ENCODE data around the gene MARCO. TPM values are rescaled to one million over a fixed set of nuclear protein-coding genes. Genes with fewer than 3 reads are reported as not detected.

Gene MARCO
- total RNA-seq, 1 experiment from 2014 or later: not detected

DNA sequence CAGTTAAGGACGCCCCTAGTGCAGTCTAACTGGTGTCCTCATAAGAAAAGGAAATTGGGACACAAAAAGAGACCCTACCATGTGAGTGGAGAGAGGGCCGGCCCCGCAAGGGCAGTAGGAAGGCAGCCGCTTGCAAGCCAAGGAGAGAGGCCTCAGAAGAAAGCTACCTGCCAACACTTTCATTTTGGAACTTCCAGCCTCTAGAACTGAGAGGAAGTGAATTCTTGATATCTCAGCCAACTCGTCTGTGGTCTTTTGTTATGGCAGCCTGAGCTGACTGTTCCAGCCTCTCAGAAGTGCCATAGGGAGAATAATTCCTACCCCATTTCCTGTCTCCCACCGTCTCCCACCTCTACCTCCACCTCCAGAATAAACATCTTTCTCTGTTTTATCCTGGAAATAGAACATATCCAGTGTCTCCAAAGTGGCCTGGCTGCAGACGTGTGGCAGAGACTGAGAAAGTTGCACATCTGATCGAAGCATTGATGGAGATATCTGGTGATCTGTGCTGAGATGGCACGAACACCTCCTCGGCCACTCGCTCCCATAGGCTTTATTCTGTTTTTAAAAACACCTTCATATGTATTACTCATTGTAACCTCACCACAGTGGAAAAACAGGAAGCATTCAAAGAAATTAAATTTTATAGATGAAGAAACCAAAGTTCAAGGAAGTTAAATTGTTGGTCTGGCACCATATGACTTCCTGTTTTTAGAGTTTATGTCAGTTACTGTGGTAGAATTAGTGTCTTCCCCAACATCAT lies 39.5 kb upstream of the MARCO start:
- Histone ChIP-seq H3K23me2 (ENCODE audit: insufficient read length, low read depth, low read length, poor library complexity, severe bottlenecking) (no peaks in the 10 kb centered on the region), H3K14ac (ENCODE audit: insufficient read depth, low read length) (no peak overlapping the region), H3K27ac (ENCODE audit: insufficient read length, low read depth, low read length) (no peak overlapping the region), H3K23ac (ENCODE audit: insufficient read length, low read depth, low read length) (no peak overlapping the region), H2BK12ac (ENCODE audit: insufficient read length, low read depth, low read length) (no peak overlapping the region), H3K4me1 (ENCODE audit: insufficient read depth, low read length) (no peaks in the 10 kb centered on the region), H4K5ac (ENCODE audit: insufficient read length, low read depth, low read length) (no peak overlapping the region), H3K79me1 (ENCODE audit: insufficient read depth, low read depth, low read length, poor library complexity, severe bottlenecking) (no peaks in the 10 kb centered on the region), H3K18ac (ENCODE audit: insufficient read length, low read depth, low read length) (no peak overlapping the region), H2BK5ac (ENCODE audit: insufficient read length, low read length) (no peak overlapping the region), H4K8ac (replicated peaks; ENCODE audit: insufficient read length, low read depth, low read length) (no peak overlapping the region), H4K91ac (ENCODE audit: insufficient read length, low read depth, low read length) (no peak overlapping the region), H3K9me3 (ENCODE audit: control insufficient read depth, low read depth, low read length) (no peaks in the 10 kb centered on the region), H3K4ac (ENCODE audit: low read depth, low read length) (no peak overlapping the region), H3T11ph (ENCODE audit: low read length) (no peak overlapping the region), H3K27me3 (ENCODE audit: insufficient read depth, low read length) (no peaks in the 10 kb centered on the region), H3K56ac (ENCODE audit: insufficient read length, low read depth, low read length) (no peak overlapping the region), H2AK5ac (ENCODE audit: insufficient read length, low read length) (no peak overlapping the region), H2BK15ac (ENCODE audit: low read depth, low read length) (no peak overlapping the region), H2AFZ (ENCODE audit: low read length) (no peak overlapping the region), H4K20me1 (ENCODE audit: control insufficient read depth, insufficient read depth, insufficient read length) (no peaks in the 10 kb centered on the region), H3K4me2 (ENCODE audit: insufficient read depth, insufficient read length, low read length) (no peak overlapping the region), H2BK20ac (ENCODE audit: low read depth, low read length, poor library complexity, severe bottlenecking) (no peak overlapping the region), H3K79me2 (ENCODE audit: insufficient read depth, low read length) (no peaks in the 10 kb centered on the region), H3K9ac (ENCODE audit: extremely low read depth, insufficient read length, low read length) (no peak overlapping the region), H2BK120ac (ENCODE audit: low read depth, low read length, poor library complexity, severe bottlenecking) (no peak overlapping the region)
- no peak for DNase-seq
- TF ChIP-seq, protein P1, sequence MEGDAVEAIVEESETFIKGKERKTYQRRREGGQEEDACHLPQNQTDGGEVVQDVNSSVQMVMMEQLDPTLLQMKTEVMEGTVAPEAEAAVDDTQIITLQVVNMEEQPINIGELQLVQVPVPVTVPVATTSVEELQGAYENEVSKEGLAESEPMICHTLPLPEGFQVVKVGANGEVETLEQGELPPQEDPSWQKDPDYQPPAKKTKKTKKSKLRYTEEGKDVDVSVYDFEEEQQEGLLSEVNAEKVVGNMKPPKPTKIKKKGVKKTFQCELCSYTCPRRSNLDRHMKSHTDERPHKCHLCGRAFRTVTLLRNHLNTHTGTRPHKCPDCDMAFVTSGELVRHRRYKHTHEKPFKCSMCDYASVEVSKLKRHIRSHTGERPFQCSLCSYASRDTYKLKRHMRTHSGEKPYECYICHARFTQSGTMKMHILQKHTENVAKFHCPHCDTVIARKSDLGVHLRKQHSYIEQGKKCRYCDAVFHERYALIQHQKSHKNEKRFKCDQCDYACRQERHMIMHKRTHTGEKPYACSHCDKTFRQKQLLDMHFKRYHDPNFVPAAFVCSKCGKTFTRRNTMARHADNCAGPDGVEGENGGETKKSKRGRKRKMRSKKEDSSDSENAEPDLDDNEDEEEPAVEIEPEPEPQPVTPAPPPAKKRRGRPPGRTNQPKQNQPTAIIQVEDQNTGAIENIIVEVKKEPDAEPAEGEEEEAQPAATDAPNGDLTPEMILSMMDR (conservative IDR thresholded peaks at IDR 0.05): no peak
- Mint-ChIP-seq H3K4me1 (peaks cover 7 to 10% of the 10 kb centered on the region in 2 experiments), H3K27ac (no peak overlapping the region), H3K9me3 (peaks cover 2 to 4% of the 10 kb centered on the region in 2 experiments; a peak in 4 of 5 replicates), H3K27me3 (ENCODE audit: low read depth) (peaks cover 25% of the 10 kb centered on the region; the same call in 1 of the 2 replicates), H3K4me3 (no peak overlapping the region), H3K36me3 (ENCODE audit: insufficient read depth in 1 of 3, low read depth in 3 of 3) (peaks cover 0 to 6% (median 3%) of the 10 kb centered on the region in 3 experiments; a peak in 4 of 7 replicates)
- WGBS (ENCODE audit: extremely low coverage, insufficient read length, low lambda C conversion rate): no CpG with 5 or more reads among the region's 11 CpGs
